Karpas-422 (cell line): ENCODE data around the gene ATP8B4. TPM values are rescaled to one million over a fixed set of nuclear protein-coding genes. Genes with fewer than 3 reads are reported as not detected.

Experiments
- DNase-seq: peaks from one replicate; pipeline ENCODE4 v3.0.0-alpha.2; 2015
- H2AFZ ChIP-seq: fragments of 200-600 bp; sonication (generic); 2 replicates; pipeline ENCODE4 v1.6.1; 2014; ENCODE audit warnings: antibody characterized with exemption, low read length, mixed read lengths
- H3K27ac ChIP-seq: fragments of 200-600 bp; sonication (generic); 2 replicates; pipeline ENCODE4 v1.5.1; 2014; ENCODE audit warnings: mild to moderate bottlenecking, low read length, moderate library complexity
- H3K27me3 ChIP-seq: fragments of 200-600 bp; sonication (generic); 2 replicates; pipeline ENCODE4 v1.6.1; 2014; ENCODE audit warnings: low read length, mixed read lengths
- H3K36me3 ChIP-seq: fragments of 200-600 bp; sonication (generic); 2 replicates; pipeline ENCODE4 v1.6.1; 2014; ENCODE audit warnings: low read length, mixed read lengths; ENCODE audit not compliant: insufficient read depth
- H3K4me1 ChIP-seq: fragments of 200-600 bp; sonication (generic); 2 replicates; pipeline ENCODE4 v1.6.1; 2014; ENCODE audit warnings: mild to moderate bottlenecking, low read length, mixed read lengths
- H3K4me2 ChIP-seq: fragments of 200-600 bp; sonication (generic); 2 replicates; pipeline ENCODE4 v1.6.1; 2014; ENCODE audit warnings: low read length, low read depth, mild to moderate bottlenecking; ENCODE audit not compliant: poor library complexity, severe bottlenecking
- H3K4me3 ChIP-seq: fragments of 200-600 bp; sonication (generic); 2 replicates; pipeline ENCODE4 v1.5.1; 2014; ENCODE audit warnings: mild to moderate bottlenecking, antibody characterized with exemption, low read length, mixed read lengths
- H3K79me2 ChIP-seq: fragments of 200-600 bp; sonication (generic); 2 replicates; pipeline ENCODE4 v1.6.1; 2014; ENCODE audit warnings: mild to moderate bottlenecking, low read length, mixed read lengths
- H3K9ac ChIP-seq: fragments of 200-600 bp; sonication (generic); 2 replicates; pipeline ENCODE4 v1.6.0; 2014; ENCODE audit warnings: low read length
- H3K9me2 ChIP-seq: fragments of 200-600 bp; sonication (generic), shearing (Covaris generic); replicated peaks from 2 replicates; pipeline ENCODE4 v1.6.0; 2014; ENCODE audit warnings: mild to moderate bottlenecking, low read length, moderate library complexity; ENCODE audit not compliant: insufficient read depth
- H3K9me3 ChIP-seq: fragments of 300-700, 200-600 bp; sonication (generic); 2 replicates; pipeline ENCODE4 v1.6.1; 2014; ENCODE audit warnings: low read length, mixed read lengths
- H4K20me1 ChIP-seq: fragments of 200-600 bp; sonication (generic); 2 replicates; pipeline ENCODE4 v1.6.1; 2014; ENCODE audit warnings: mild to moderate bottlenecking, antibody characterized with exemption, low read length, low read depth; ENCODE audit not compliant: insufficient read depth
- total RNA-seq: library from RNA; depleted of rRNA; stranded (reverse); fragments of >200 nt; shearing (Covaris generic); gene quantifications from 2 replicates; pipeline ENCODE4 v1.2.3, GENCODE V29; 2014; ENCODE audit warnings: low replicate concordance

The ATP8B4 gene
- total RNA-seq, 1 experiment from 2014 or later, result not detected

DNA sequence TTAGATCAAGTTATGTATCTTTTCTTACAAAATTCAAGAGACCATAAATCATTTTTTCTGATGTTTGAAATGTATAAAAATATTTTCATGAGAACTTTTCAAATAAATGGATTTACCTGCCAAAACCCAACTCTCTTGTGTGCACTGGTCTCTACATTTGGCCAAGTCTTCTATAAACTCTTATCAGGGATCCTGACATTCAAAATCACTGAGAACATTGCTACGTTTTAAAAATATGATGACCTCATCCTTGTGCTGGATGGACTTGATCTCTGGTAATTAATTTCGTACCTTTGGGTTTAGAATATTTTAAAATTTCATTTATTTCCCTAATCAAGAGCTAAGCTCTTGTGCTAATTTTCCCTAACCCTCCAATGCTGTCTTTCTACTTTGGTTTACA lies 127.4 kb downstream of the ATP8B4 start:
- H3K9me2 ChIP-seq, result no peaks in the 10 kb centered on the region
- H3K9ac ChIP-seq, result no peak overlapping the region
- no peaks in the 10 kb centered on the region for H3K79me2 ChIP-seq
- no peak overlapping the region for H2AFZ ChIP-seq
- no peaks in the 10 kb centered on the region for H3K9me3 ChIP-seq
- H3K4me1 ChIP-seq, result no peaks in the 10 kb centered on the region
- H3K36me3 ChIP-seq, result no peaks in the 10 kb centered on the region
- DNase-seq, result no peak
- no peaks in the 10 kb centered on the region for H3K27me3 ChIP-seq
- H3K27ac ChIP-seq, result no peak overlapping the region
- H3K4me2 ChIP-seq, result no peak overlapping the region
- H3K4me3 ChIP-seq, result no peak overlapping the region
- no peaks in the 10 kb centered on the region for H4K20me1 ChIP-seq

GRCh38 chr15:49990835-49991545 lies 128.0 kb downstream of the ATP8B4 start:
- Histone ChIP-seq H3K27ac (no peak overlapping the region), H2AFZ (no peak overlapping the region), H3K9me2 (no peaks in the 10 kb centered on the region), H3K4me1 (no peaks in the 10 kb centered on the region), H3K79me2 (no peaks in the 10 kb centered on the region), H3K4me2 (no peak overlapping the region), H3K27me3 (no peaks in the 10 kb centered on the region), H3K9ac (no peak overlapping the region), H4K20me1 (no peaks in the 10 kb centered on the region), H3K36me3 (no peaks in the 10 kb centered on the region), H3K9me3 (no peaks in the 10 kb centered on the region), H3K4me3 (no peak overlapping the region)
- no peak for DNase-seq

- H3K27me3 ChIP-seq, result no peaks in the 10 kb centered on the region
- H3K27ac ChIP-seq, result no peak overlapping the region
- no peak overlapping the region for H3K9ac ChIP-seq
- no peak for DNase-seq
- H3K9me2 ChIP-seq, result no peaks in the 10 kb centered on the region
- no peaks in the 10 kb centered on the region for H3K36me3 ChIP-seq
- no peak overlapping the region for H3K4me3 ChIP-seq
- H3K4me1 ChIP-seq, result no peaks in the 10 kb centered on the region
- H2AFZ ChIP-seq, result no peak overlapping the region
- H3K79me2 ChIP-seq, result no peaks in the 10 kb centered on the region
- H3K9me3 ChIP-seq, result no peaks in the 10 kb centered on the region
- H3K4me2 ChIP-seq, result no peak overlapping the region
- H4K20me1 ChIP-seq, result no peaks in the 10 kb centered on the region
Observed at GRCh38 chr15:49989498-49989897, 129.5 kb downstream of the ATP8B4 start.

DNA sequence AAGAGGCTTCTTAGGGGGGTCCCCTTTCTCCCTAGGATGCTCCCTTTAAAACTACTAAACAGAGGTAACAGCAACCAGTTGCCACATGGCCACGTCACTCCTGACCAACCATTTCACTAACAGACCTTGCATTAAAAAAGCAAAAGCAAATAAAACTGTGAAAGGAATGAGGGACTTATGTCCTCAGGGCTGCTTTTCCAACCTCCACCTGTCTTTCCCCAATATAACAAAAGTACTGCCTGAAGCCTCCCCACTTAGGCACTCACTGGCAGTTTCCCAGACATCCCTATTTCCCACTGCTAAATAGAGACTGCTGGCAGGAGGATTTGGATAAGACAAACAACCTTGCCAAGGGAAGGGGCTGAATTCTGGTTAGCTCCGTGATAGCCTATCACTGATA lies 130.3 kb downstream of the ATP8B4 start:
- no peaks in the 10 kb centered on the region for H3K79me2 ChIP-seq
- no peaks in the 10 kb centered on the region for H3K9me3 ChIP-seq
- DNase-seq, result no peak
- H3K4me3 ChIP-seq, result no peak overlapping the region
- no peaks in the 10 kb centered on the region for H3K9me2 ChIP-seq
- no peak overlapping the region for H2AFZ ChIP-seq
- no peak overlapping the region for H3K9ac ChIP-seq
- no peak overlapping the region for H3K4me2 ChIP-seq
- no peak overlapping the region for H3K27ac ChIP-seq
- no peaks in the 10 kb centered on the region for H4K20me1 ChIP-seq
- H3K4me1 ChIP-seq, result no peaks in the 10 kb centered on the region
- H3K36me3 ChIP-seq, result no peaks in the 10 kb centered on the region
- no peaks in the 10 kb centered on the region for H3K27me3 ChIP-seq

DNA sequence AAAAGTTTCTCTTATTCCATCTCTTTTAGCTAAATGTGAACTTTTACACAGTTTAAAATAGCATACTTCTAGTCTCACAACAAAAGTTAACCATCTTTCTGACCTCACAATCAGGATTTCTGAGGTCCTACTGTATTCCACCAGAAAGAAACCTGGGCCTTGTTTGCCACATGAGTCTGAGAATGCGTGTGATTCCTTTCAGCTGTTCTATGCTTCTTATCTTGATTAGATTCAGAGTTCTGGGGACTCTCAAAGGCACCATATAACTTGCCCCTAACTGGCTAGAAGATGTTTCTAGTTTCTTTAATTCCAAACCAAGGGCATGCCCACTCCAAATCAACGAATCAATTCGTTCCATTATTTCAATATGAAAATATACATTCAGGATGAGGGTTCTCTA lies 131.1 kb downstream of the ATP8B4 start:
- H3K9ac ChIP-seq, result no peak overlapping the region
- H3K9me3 ChIP-seq, result no peaks in the 10 kb centered on the region
- H3K4me2 ChIP-seq, result no peak overlapping the region
- no peaks in the 10 kb centered on the region for H3K79me2 ChIP-seq
- H4K20me1 ChIP-seq, result no peaks in the 10 kb centered on the region
- no peaks in the 10 kb centered on the region for H3K36me3 ChIP-seq
- H3K27ac ChIP-seq, result no peak overlapping the region
- H2AFZ ChIP-seq, result no peak overlapping the region
- no peaks in the 10 kb centered on the region for H3K27me3 ChIP-seq
- no peak overlapping the region for H3K4me3 ChIP-seq
- no peak for DNase-seq
- no peaks in the 10 kb centered on the region for H3K4me1 ChIP-seq
- H3K9me2 ChIP-seq, result no peaks in the 10 kb centered on the region

DNA sequence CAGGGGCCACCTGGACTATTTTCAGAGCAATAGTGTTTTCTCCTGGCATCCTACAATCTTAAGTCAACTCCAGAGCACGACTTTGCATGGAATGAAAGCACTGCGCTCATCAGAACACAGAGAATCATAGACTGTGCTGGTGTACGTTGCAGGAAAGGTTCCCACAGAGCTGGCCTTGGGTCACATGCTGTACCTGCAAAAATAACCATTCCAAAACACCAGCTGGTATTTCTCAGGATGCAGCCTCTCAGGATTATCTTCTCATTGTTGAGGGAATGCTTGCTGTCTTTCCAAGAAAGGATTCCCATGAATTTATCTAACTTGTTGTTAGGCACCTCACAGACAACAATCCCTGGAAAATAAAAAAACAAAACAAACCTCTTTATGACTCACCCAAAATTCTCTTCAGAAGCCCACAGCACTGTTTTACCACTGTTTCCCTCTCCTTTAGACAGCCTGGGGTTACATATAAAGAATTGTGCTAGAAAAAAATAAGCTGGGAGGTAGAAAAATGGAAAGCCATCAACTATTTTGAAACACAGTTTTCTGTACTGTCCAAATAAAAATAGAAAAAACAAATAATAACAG lies 131.7 kb downstream of the ATP8B4 start:
- Histone ChIP-seq H3K27me3 (no peaks in the 10 kb centered on the region), H3K9ac (no peak overlapping the region), H3K9me2 (no peaks in the 10 kb centered on the region), H3K36me3 (no peaks in the 10 kb centered on the region), H3K79me2 (no peaks in the 10 kb centered on the region), H3K4me3 (no peak overlapping the region), H3K9me3 (no peaks in the 10 kb centered on the region), H3K27ac (no peak overlapping the region), H3K4me2 (no peak overlapping the region), H4K20me1 (no peaks in the 10 kb centered on the region), H3K4me1 (no peaks in the 10 kb centered on the region), H2AFZ (no peak overlapping the region)
- DNase-seq, result no peak

- H3K9me3 ChIP-seq, result no peaks in the 10 kb centered on the region
- no peaks in the 10 kb centered on the region for H3K36me3 ChIP-seq
- no peak overlapping the region for H3K4me2 ChIP-seq
- H3K9ac ChIP-seq, result no peak overlapping the region
- DNase-seq, result no peak
- H4K20me1 ChIP-seq, result no peaks in the 10 kb centered on the region
- no peaks in the 10 kb centered on the region for H3K4me1 ChIP-seq
- no peak overlapping the region for H3K27ac ChIP-seq
- H3K27me3 ChIP-seq, result no peaks in the 10 kb centered on the region
- no peak overlapping the region for H2AFZ ChIP-seq
- H3K9me2 ChIP-seq, result no peaks in the 10 kb centered on the region
- H3K4me3 ChIP-seq, result no peak overlapping the region
- no peaks in the 10 kb centered on the region for H3K79me2 ChIP-seq
Observed at GRCh38 chr15:49986326-49986725, 132.7 kb downstream of the ATP8B4 start.

DNA sequence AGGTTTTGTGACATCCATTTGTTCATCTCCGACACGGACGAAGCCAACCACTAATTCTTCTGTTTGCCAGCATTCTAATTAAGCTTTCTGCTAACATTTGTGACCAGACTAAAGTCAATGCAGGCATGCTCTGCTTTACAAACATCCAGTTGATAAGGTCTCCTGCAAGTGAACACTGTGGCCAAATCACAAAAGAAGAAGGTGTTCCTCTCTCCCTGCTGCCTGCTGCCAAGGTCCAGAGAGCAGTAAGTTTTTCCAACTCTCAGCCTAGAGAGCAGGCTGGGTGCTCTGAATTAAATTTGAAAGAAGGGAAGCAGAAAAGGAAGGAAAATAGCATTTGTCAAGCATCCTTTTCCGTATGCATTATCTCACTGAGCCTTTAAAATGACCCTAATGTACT lies 133.6 kb downstream of the ATP8B4 start:
- no peaks in the 10 kb centered on the region for H3K79me2 ChIP-seq
- H3K9me3 ChIP-seq, result no peaks in the 10 kb centered on the region
- H3K4me2 ChIP-seq, result no peak overlapping the region
- no peak overlapping the region for H3K27ac ChIP-seq
- H3K9ac ChIP-seq, result no peak overlapping the region
- DNase-seq, result no peak
- no peaks in the 10 kb centered on the region for H3K27me3 ChIP-seq
- no peaks in the 10 kb centered on the region for H3K36me3 ChIP-seq
- H3K9me2 ChIP-seq, result no peaks in the 10 kb centered on the region
- H4K20me1 ChIP-seq, result no peaks in the 10 kb centered on the region
- no peaks in the 10 kb centered on the region for H3K4me1 ChIP-seq
- no peak overlapping the region for H3K4me3 ChIP-seq
- H2AFZ ChIP-seq, result no peak overlapping the region
